ENCODE data around the gene CADPS.

Gene CADPS

GRCh38 chr3:62574266-62574898 lies 300.8 kb downstream of the CADPS start:
- no peak for DNase-seq (ENCODE audit: low read depth, low spot score)
- no peak for TF ChIP-seq YY1 (IDR thresholded peaks at IDR 0.05; ENCODE audit: insufficient read depth, insufficient read length)
- Histone ChIP-seq H3K4me3 (ENCODE audit: insufficient read length, low read depth) (no peak overlapping the region), H3K9me3 (ENCODE audit: insufficient read depth, low read length) (peaks cover 8% of the 10 kb centered on the region; the same call in 1 of the 2 replicates), H3K4me1 (ENCODE audit: insufficient read depth, insufficient read length) (no peaks in the 10 kb centered on the region), H3K36me3 (ENCODE audit: insufficient read depth, insufficient read length, low read length) (no peaks in the 10 kb centered on the region), H3K9ac (ENCODE audit: insufficient read length, low read depth) (no peak overlapping the region), H3K27me3 (ENCODE audit: insufficient read depth, insufficient read length) (no peaks in the 10 kb centered on the region)

GRCh38 chr3:62571916-62572315 lies 303.3 kb downstream of the CADPS start:
- Histone ChIP-seq H3K9ac (ENCODE audit: insufficient read length, low read depth) (no peak overlapping the region), H3K4me3 (ENCODE audit: insufficient read length, low read depth) (no peak overlapping the region), H3K27me3 (ENCODE audit: insufficient read depth, insufficient read length) (no peaks in the 10 kb centered on the region), H3K9me3 (ENCODE audit: insufficient read depth, low read length) (no peaks in the 10 kb centered on the region), H3K36me3 (ENCODE audit: insufficient read depth, insufficient read length, low read length) (no peaks in the 10 kb centered on the region), H3K4me1 (ENCODE audit: insufficient read depth, insufficient read length) (peaks cover 2% of the 10 kb centered on the region)
- no peak for DNase-seq (ENCODE audit: low read depth, low spot score)
- TF ChIP-seq ZNF274 (IDR thresholded peaks at IDR 0.05; ENCODE audit: low read depth, low read length), result no peak
- TF ChIP-seq SUZ12 (IDR thresholded peaks at IDR 0.05; ENCODE audit: extremely low read depth, insufficient read depth, insufficient read length), result no peak
- TF ChIP-seq YY1 (IDR thresholded peaks at IDR 0.05; ENCODE audit: insufficient read depth, insufficient read length), result no peak

GRCh38 chr3:62570888-62571287 lies 304.3 kb downstream of the CADPS start:
- TF ChIP-seq SUZ12 (IDR thresholded peaks at IDR 0.05; ENCODE audit: extremely low read depth, insufficient read depth, insufficient read length) (no peak), ZNF274 (IDR thresholded peaks at IDR 0.05; ENCODE audit: low read depth, low read length) (no peak), YY1 (IDR thresholded peaks at IDR 0.05; ENCODE audit: insufficient read depth, insufficient read length) (no peak)
- no peak overlapping the region for H3K4me3 ChIP-seq (ENCODE audit: insufficient read length, low read depth)
- no peak overlapping the region for H3K9ac ChIP-seq (ENCODE audit: insufficient read length, low read depth)
- DNase-seq (ENCODE audit: low read depth, low spot score), result no peak
- H3K27me3 ChIP-seq (ENCODE audit: insufficient read depth, insufficient read length), result no peaks in the 10 kb centered on the region
- H3K4me1 ChIP-seq (ENCODE audit: insufficient read depth, insufficient read length), result peaks cover 2% of the 10 kb centered on the region
- H3K36me3 ChIP-seq (ENCODE audit: insufficient read depth, insufficient read length, low read length), result no peaks in the 10 kb centered on the region
- no peaks in the 10 kb centered on the region for H3K9me3 ChIP-seq (ENCODE audit: insufficient read depth, low read length)

GRCh38 chr3:62569609-62570008 lies 305.6 kb downstream of the CADPS start:
- H3K9me3 ChIP-seq (ENCODE audit: insufficient read depth, low read length), result no peaks in the 10 kb centered on the region
- no peak for DNase-seq (ENCODE audit: low read depth, low spot score)
- no peaks in the 10 kb centered on the region for H3K36me3 ChIP-seq (ENCODE audit: insufficient read depth, insufficient read length, low read length)
- TF ChIP-seq SUZ12 (IDR thresholded peaks at IDR 0.05; ENCODE audit: extremely low read depth, insufficient read depth, insufficient read length) (no peak), ZNF274 (IDR thresholded peaks at IDR 0.05; ENCODE audit: low read depth, low read length) (no peak), YY1 (IDR thresholded peaks at IDR 0.05; ENCODE audit: insufficient read depth, insufficient read length) (no peak)
- no peak overlapping the region for H3K9ac ChIP-seq (ENCODE audit: insufficient read length, low read depth)
- peaks cover 2% of the 10 kb centered on the region for H3K4me1 ChIP-seq (ENCODE audit: insufficient read depth, insufficient read length)
- H3K27me3 ChIP-seq (ENCODE audit: insufficient read depth, insufficient read length), result no peaks in the 10 kb centered on the region
- no peak overlapping the region for H3K4me3 ChIP-seq (ENCODE audit: insufficient read length, low read depth)

GRCh38 chr3:62567097-62568021 lies 307.9 kb downstream of the CADPS start:
- no peak overlapping the region for H3K4me3 ChIP-seq (ENCODE audit: insufficient read length, low read depth)
- TF ChIP-seq YY1 (IDR thresholded peaks at IDR 0.05; ENCODE audit: insufficient read depth, insufficient read length), result no peak
- DNase-seq (ENCODE audit: low read depth, low spot score), result no peak
- no peaks in the 10 kb centered on the region for H3K27me3 ChIP-seq (ENCODE audit: insufficient read depth, insufficient read length)
- peaks cover 2% of the 10 kb centered on the region for H3K4me1 ChIP-seq (ENCODE audit: insufficient read depth, insufficient read length)
- H3K9me3 ChIP-seq (ENCODE audit: insufficient read depth, low read length), result no peaks in the 10 kb centered on the region
- no peaks in the 10 kb centered on the region for H3K36me3 ChIP-seq (ENCODE audit: insufficient read depth, insufficient read length, low read length)
- H3K9ac ChIP-seq (ENCODE audit: insufficient read length, low read depth), result no peak overlapping the region

GRCh38 chr3:62566022-62566557 lies 309.1 kb downstream of the CADPS start:
- H3K9ac ChIP-seq (ENCODE audit: insufficient read length, low read depth), result no peak overlapping the region
- TF ChIP-seq SUZ12 (IDR thresholded peaks at IDR 0.05; ENCODE audit: extremely low read depth, insufficient read depth, insufficient read length), result no peak
- TF ChIP-seq ZNF274 (IDR thresholded peaks at IDR 0.05; ENCODE audit: low read depth, low read length), result no peak
- TF ChIP-seq YY1 (IDR thresholded peaks at IDR 0.05; ENCODE audit: insufficient read depth, insufficient read length), result no peak
- no peaks in the 10 kb centered on the region for H3K9me3 ChIP-seq (ENCODE audit: insufficient read depth, low read length)
- H3K27me3 ChIP-seq (ENCODE audit: insufficient read depth, insufficient read length), result no peaks in the 10 kb centered on the region
- no peaks in the 10 kb centered on the region for H3K36me3 ChIP-seq (ENCODE audit: insufficient read depth, insufficient read length, low read length)
- no peak for DNase-seq (ENCODE audit: low read depth, low spot score)
- peaks cover 2% of the 10 kb centered on the region for H3K4me1 ChIP-seq (ENCODE audit: insufficient read depth, insufficient read length)
- no peak overlapping the region for H3K4me3 ChIP-seq (ENCODE audit: insufficient read length, low read depth)

GRCh38 chr3:62562596-62562995 lies 312.6 kb downstream of the CADPS start:
- no peak for TF ChIP-seq ZNF274 (IDR thresholded peaks at IDR 0.05; ENCODE audit: low read depth, low read length)
- TF ChIP-seq YY1 (IDR thresholded peaks at IDR 0.05; ENCODE audit: insufficient read depth, insufficient read length), result no peak
- TF ChIP-seq SUZ12 (IDR thresholded peaks at IDR 0.05; ENCODE audit: extremely low read depth, insufficient read depth, insufficient read length), result no peak
- H3K36me3 ChIP-seq (ENCODE audit: insufficient read depth, insufficient read length, low read length), result no peaks in the 10 kb centered on the region
- H3K4me3 ChIP-seq (ENCODE audit: insufficient read length, low read depth), result no peak overlapping the region
- peaks cover 6% of the 10 kb centered on the region for H3K27me3 ChIP-seq (ENCODE audit: insufficient read depth, insufficient read length)
- no peak overlapping the region for H3K9ac ChIP-seq (ENCODE audit: insufficient read length, low read depth)
- H3K9me3 ChIP-seq (ENCODE audit: insufficient read depth, low read length), result no peaks in the 10 kb centered on the region
- DNase-seq (ENCODE audit: low read depth, low spot score), result no peak
- H3K4me1 ChIP-seq (ENCODE audit: insufficient read depth, insufficient read length), result peaks cover 2% of the 10 kb centered on the region
